Measurements from ENCODE around the gene ICAM1.

Gene ICAM1

GRCh38 chr19:10316229-10317044, 45.5 kb downstream of the ICAM1 start:
- no peak for TF ChIP-seq CTCF (conservative IDR thresholded peaks at IDR 0.05; ENCODE audit: low read depth, low read length)
- no peak for DNase-seq (ENCODE audit: low read depth)
- H3K4me3 ChIP-seq (ENCODE audit: low read length) = no peak overlapping the region

GRCh38 chr19:10317045-10317856, 46.3 kb downstream of the ICAM1 start:
- no peak for TF ChIP-seq CTCF (conservative IDR thresholded peaks at IDR 0.05; ENCODE audit: low read depth, low read length)
- no peak overlapping the region for H3K4me3 ChIP-seq (ENCODE audit: low read length)
- DNase-seq (ENCODE audit: low read depth) = no peak

- no peak for DNase-seq (ENCODE audit: low read depth)
- no peak overlapping the region for H3K4me3 ChIP-seq (ENCODE audit: low read length)
Measured at GRCh38 chr19:10317857-10318462, 47.0 kb downstream of the ICAM1 start.

GRCh38 chr19:10318807-10319682, 48.1 kb downstream of the ICAM1 start:
- TF ChIP-seq CTCF (conservative IDR thresholded peaks at IDR 0.05; ENCODE audit: low read depth, low read length) = no peak
- DNase-seq (ENCODE audit: low read depth) = no peak
- H3K4me3 ChIP-seq (ENCODE audit: low read length) = no peak overlapping the region

More at GRCh38 chr19:10317857-10318462, 47.0 kb downstream of the ICAM1 start:
- no peak for TF ChIP-seq CTCF (conservative IDR thresholded peaks at IDR 0.05; ENCODE audit: low read depth, low read length)

- TF ChIP-seq CTCF (conservative IDR thresholded peaks at IDR 0.05; ENCODE audit: low read depth, low read length) = no peak
- DNase-seq (ENCODE audit: low read depth) = no peak
- no peak overlapping the region for H3K4me3 ChIP-seq (ENCODE audit: low read length)
Measured at GRCh38 chr19:10320602-10321416, 49.9 kb downstream of the ICAM1 start.

GRCh38 chr19:10321417-10321797, 50.5 kb downstream of the ICAM1 start:
- H3K4me3 ChIP-seq (ENCODE audit: low read length) = no peak overlapping the region
- TF ChIP-seq CTCF (conservative IDR thresholded peaks at IDR 0.05; ENCODE audit: low read depth, low read length) = no peak
- no peak for DNase-seq (ENCODE audit: low read depth)

All from retinal pigment epithelial cell (primary cell).